Right atrium auricular region (tissue), 2 donors: ENCODE data around the gene PLXNA1. TPM values are rescaled to one million over a fixed set of nuclear protein-coding genes. Genes with fewer than 3 reads are reported as not detected.

Experiments used
- DNase-seq: peaks from one replicate; pipeline ENCODE4 v3.0.0-alpha.2; 2019; ENCODE audit warnings: low spot score
- H3K27ac ChIP-seq, 2 donors: fragments of 200-600 bp; sonication (generic); 1 replicate in 1 of 2; 2 replicates in 1 of 2; pipeline ENCODE4 v1.5.1; 2016 to 2019
- H3K27me3 ChIP-seq, 2 donors: fragments of 200-600 bp; sonication (generic); one replicate each; pipeline versions ENCODE4 v1.5.1 to v1.6.0; 2017 to 2019
- H3K36me3 ChIP-seq: fragments of 200-600 bp; sonication (generic); one replicate; pipeline ENCODE4 v1.5.1; 2016
- H3K4me1 ChIP-seq, 2 donors: fragments of 200-600 bp; sonication (generic); one replicate each; pipeline versions ENCODE4 v1.5.1 to v1.6.0; 2017 to 2019
- H3K4me3 ChIP-seq, 2 donors: fragments of 200-600 bp; sonication (generic); 1 replicate in 1 of 2; 2 replicates in 1 of 2; pipeline ENCODE4 v1.5.1; 2017 to 2019; ENCODE audit warnings: mild to moderate bottlenecking in 1 of 2, moderate library complexity in 1 of 2
- H3K9me3 ChIP-seq, 2 donors: fragments of 200-600 bp; sonication (generic); one replicate each; pipeline ENCODE4 v1.5.1; 2019
- total RNA-seq, 2 donors: library from RNA; depleted of rRNA; stranded (reverse); fragments of >200 nt; gene quantifications; one replicate each; pipeline ENCODE4 v1.1.0, GENCODE V29; 2016
- TF ChIP-seq, protein P1 (sequence below), 2 donors: fragments of 200-600 bp; sonication (generic); IDR thresholded peaks; one replicate each; pipeline ENCODE4 v1.5.1; 2019; ENCODE audit warnings: antibody characterized with exemption in 2 of 2

PLXNA1 gene
- total RNA-seq, 2 donors from 2014 or later, result 22.9 to 23.3 TPM

DNA sequence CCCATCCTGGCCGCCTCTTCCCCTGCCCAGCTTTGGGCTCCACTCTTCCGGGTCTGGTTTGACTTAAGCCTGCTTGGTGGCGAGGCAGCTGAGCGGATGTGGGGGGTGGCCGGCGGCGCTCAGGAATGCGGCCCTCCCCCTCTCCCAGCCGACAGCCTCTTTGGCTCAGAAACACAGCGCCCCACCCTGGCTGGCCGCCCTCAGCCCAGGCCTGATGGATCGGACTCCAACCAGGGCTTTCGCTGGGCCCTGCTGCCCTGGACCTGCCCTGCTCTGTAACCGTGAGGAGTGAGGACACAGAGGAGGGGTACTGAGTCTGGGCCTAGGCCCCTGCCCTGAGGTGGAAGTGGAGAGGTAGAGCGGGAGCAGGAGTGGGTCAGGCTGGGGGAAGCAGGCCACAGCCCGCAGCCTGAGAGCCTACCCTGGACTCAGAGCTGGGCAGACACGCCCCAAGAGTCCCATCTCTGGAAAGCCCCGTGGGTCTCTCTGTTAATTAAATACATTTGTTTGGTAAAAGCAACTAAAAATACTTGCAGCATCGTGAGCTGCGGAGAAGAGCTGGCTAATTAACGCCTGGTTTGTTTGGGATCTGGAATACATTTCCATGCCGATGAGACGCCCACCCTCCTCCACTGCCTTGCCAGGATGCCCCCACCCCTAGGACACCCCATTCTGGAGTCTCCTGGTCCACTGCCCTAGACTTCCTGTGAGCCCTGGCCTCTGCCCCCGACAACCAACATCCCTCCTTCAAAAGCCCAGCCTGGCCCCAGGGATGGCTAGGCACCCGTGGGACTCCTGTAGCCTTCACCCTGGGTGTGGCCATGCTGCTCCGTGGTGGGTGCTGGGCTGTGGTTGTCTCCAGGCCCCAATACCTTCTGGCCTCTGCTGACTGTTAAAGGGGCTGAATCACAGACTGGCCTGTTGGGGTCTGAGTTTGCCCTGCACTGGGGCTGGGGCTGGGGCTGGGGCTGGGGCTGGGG lies 19.6 kb downstream of the PLXNA1 start:
- DNase-seq, result peak; percentile 92
- Histone ChIP-seq H3K4me3 (no peak overlapping the region), H3K36me3 (no peaks in the 10 kb centered on the region), H3K4me1 (peaks cover 0 to 52% of the 10 kb centered on the region in 2 donors), H3K9me3 (no peaks in the 10 kb centered on the region), H3K27ac (peak overlapping the region; percentile 51 to 52), H3K27me3 (no peaks in the 10 kb centered on the region)
- TF ChIP-seq, protein P1, sequence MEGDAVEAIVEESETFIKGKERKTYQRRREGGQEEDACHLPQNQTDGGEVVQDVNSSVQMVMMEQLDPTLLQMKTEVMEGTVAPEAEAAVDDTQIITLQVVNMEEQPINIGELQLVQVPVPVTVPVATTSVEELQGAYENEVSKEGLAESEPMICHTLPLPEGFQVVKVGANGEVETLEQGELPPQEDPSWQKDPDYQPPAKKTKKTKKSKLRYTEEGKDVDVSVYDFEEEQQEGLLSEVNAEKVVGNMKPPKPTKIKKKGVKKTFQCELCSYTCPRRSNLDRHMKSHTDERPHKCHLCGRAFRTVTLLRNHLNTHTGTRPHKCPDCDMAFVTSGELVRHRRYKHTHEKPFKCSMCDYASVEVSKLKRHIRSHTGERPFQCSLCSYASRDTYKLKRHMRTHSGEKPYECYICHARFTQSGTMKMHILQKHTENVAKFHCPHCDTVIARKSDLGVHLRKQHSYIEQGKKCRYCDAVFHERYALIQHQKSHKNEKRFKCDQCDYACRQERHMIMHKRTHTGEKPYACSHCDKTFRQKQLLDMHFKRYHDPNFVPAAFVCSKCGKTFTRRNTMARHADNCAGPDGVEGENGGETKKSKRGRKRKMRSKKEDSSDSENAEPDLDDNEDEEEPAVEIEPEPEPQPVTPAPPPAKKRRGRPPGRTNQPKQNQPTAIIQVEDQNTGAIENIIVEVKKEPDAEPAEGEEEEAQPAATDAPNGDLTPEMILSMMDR (IDR thresholded peaks at IDR 0.05), result peak; percentile 24 to 70

DNA sequence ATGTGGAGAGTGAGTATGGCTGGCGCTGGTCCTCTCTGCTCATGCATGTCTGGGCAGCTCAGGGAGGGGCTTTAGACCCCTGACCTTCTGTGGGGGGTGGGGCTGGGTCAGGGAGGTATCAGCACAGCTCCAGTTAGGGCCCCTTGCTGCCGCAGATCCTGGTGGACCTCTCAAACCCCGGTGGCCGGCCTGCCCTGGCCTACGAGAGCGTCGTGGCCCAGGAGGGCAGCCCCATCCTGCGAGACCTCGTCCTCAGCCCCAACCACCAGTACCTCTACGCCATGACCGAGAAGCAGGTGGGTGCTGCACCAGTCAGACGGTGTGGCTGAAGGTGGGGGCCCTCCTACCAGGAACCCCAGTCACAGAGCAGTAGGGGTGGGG lies 20.2 kb downstream of the PLXNA1 start:
- Histone ChIP-seq H3K4me1 (peaks cover 0 to 53% of the 10 kb centered on the region in 2 donors), H3K4me3 (no peak overlapping the region), H3K27ac (no peak overlapping the region), H3K36me3 (no peaks in the 10 kb centered on the region), H3K27me3 (no peaks in the 10 kb centered on the region), H3K9me3 (no peaks in the 10 kb centered on the region)
- no peak for DNase-seq
- TF ChIP-seq, protein P1 (IDR thresholded peaks at IDR 0.05), result no peak

DNA sequence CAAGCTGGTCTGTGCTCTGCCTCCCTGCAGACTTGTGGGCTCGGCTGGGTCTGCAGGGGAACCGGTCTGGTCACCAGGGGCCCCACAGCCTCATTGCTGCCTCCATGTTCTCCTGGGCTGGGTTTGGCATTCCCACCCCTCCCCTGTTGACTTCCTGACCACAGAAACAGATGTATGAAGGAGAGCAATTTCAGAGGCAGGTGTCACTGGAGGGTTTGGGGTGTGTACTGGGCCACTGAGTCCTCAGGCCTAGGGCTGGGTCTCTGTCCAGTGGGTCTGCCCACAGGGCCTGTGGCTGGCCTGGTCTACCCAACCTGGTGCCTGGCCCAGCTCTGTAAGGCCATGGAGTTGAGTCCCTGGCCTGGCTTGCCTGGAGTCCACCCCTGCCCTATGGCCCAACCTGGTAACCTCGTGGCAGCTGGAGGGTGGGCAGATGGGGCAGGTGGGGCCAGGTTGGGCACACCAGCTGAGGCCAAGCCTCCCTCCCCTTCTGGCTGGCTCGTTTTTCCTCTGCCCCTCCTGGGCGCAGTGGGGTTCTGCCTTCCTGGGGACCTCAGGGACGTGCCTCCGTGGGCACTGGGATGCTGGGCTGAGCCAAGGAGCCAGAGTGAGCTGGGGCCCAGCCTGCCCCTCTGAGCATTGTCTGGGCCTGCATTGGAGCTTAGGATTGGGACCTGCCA lies 20.8 kb downstream of the PLXNA1 start:
- TF ChIP-seq, protein P1 (IDR thresholded peaks at IDR 0.05), result no peak
- H3K4me1 ChIP-seq, result peaks cover 0 to 57% of the 10 kb centered on the region in 2 donors
- H3K4me3 ChIP-seq, result no peak overlapping the region
- no peaks in the 10 kb centered on the region for H3K27me3 ChIP-seq
- H3K27ac ChIP-seq, result no peak overlapping the region
- DNase-seq, result no peak
- no peaks in the 10 kb centered on the region for H3K36me3 ChIP-seq
- H3K9me3 ChIP-seq, result no peaks in the 10 kb centered on the region

DNA sequence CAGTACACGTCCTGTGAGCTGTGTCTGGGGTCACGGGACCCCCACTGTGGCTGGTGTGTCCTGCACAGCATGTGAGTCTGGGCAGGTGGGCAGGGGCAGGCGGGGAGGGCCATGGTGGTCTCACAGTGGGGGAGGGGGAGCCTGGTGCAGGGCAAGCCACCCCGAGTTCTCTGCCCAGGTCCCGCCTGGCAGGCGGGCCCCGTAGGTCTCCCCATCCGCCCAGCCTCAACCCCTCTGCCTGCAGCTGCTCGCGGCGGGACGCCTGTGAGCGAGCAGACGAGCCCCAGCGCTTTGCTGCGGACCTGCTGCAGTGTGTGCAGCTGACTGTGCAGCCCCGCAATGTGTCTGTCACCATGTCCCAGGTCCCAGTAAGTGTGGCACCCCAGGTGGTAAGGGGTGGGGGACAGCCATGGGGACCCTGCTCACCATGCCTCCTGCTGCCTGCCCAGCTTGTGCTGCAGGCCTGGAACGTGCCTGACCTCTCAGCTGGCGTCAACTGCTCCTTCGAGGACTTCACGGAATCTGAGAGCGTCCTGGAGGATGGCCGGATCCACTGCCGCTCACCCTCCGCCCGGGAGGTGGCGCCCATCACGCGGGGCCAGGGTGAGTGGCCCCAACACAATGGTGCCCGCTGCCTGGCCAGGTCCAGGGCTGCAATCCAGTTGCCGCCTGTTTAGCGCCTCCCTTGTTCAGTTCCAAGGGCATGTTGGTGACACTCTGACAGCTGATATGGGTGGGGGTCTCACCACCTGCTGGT lies 21.9 kb downstream of the PLXNA1 start:
- H3K4me1 ChIP-seq, result peaks cover 0 to 51% of the 10 kb centered on the region in 2 donors
- H3K36me3 ChIP-seq, result no peaks in the 10 kb centered on the region
- H3K4me3 ChIP-seq, result no peak overlapping the region
- no peak overlapping the region for H3K27ac ChIP-seq
- no peaks in the 10 kb centered on the region for H3K27me3 ChIP-seq
- no peaks in the 10 kb centered on the region for H3K9me3 ChIP-seq
- no peak for DNase-seq
- TF ChIP-seq, protein P1 (IDR thresholded peaks at IDR 0.05), result no peak

DNA sequence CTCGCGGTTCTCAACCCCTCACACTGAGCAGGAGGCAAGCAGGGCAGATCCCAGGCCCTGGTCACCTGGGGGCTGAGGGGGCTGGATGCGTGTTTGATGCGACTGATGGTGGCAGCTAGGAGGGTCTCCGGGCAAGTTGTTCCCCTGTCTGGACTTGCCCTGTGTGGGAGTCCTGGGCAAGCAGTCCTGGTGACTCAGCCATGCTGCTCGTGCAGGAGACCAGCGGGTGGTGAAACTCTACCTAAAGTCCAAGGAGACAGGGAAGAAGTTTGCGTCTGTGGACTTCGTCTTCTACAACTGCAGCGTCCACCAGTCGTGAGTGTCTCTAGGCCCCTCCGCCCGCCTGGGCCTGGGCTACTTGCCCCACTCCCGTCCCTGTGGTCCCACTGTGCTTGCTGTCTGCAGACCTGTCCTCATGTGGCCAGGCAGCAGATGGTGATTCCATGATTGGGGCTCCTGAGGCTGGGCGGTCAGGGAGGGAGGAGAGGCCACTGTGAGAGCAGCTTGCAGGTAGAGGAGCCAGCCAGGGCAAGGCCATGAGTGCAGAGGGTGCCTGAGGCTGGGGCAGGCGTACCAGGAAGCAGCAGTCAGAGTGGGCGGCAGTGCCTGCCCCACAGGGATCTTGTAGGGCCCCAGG lies 23.1 kb downstream of the PLXNA1 start:
- Histone ChIP-seq H3K4me1 (peaks cover 0 to 42% of the 10 kb centered on the region in 2 donors), H3K4me3 (no peak overlapping the region), H3K9me3 (no peaks in the 10 kb centered on the region), H3K36me3 (no peaks in the 10 kb centered on the region), H3K27me3 (no peaks in the 10 kb centered on the region), H3K27ac (no peak overlapping the region)
- TF ChIP-seq, protein P1 (IDR thresholded peaks at IDR 0.05), result no peak
- DNase-seq, result no peak
